ENCODE measurements around the gene NOL12.

DNA sequence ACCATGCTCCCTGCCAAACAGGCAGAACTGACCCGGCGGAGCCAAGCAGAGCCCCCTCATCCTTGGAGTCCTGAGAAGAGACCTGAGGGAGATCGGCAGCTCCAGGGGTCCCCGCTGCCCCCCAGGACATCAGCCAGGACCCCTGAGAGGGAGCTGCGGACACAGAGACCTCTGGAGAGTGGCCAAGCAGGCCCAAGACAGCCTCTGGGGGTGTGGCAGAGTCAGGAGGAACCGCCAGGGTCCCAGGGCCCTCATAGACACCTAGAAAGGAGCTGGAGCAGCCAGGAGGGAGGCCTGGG, 48.2 kb downstream of the NOL12 start:
- TF ChIP-seq POLR2AphosphoS5 (IDR thresholded peaks at IDR 0.05; ENCODE audit: low read depth, low read length) (no peak), POLR2A (IDR thresholded peaks at IDR 0.05; ENCODE audit: low read depth, low read length) (no peak)
